Lung microvascular endothelial cell (primary cell): ENCODE results near the gene TMEM220. TPM values are rescaled to one million over a fixed set of nuclear protein-coding genes. Genes with fewer than 3 reads are reported as not detected.

Source experiments
- DNase-seq, 2 donors: peaks; one replicate each; pipeline versions ENCODE4 v3.0.0 to v3.0.0-alpha.2; 2010; ENCODE audit warnings: low read depth in 2 of 2
- total RNA-seq: library from RNA; depleted of rRNA; stranded (reverse); fragments of >200 nt; gene quantifications from 2 replicates; pipeline ENCODE4 v1.2.1, GENCODE V29; 2014

The TMEM220 gene
- 1.1 and 2.4 TPM in 2 replicates for total RNA-seq

GRCh38 chr17:10729334-10730193, at the start of gene TMEM220:
TSS of gene TMEM220 (minus strand) at chr17:10730023. CDS start at chr17:10729851, 172 bp downstream.
- peak; percentile 80 to 83 for DNase-seq

GRCh38 chr17:10779609-10780008, 49.8 kb upstream of the TMEM220 start:
- DNase-seq, result no peak

- DNase-seq, result no peak
Measured at GRCh38 chr17:10777890-10778289, 48.1 kb upstream of the TMEM220 start.

- DNase-seq, result no peak
Measured at GRCh38 chr17:10777131-10777807, 47.4 kb upstream of the TMEM220 start.

- no peak for DNase-seq
Measured at GRCh38 chr17:10776381-10776780, 46.6 kb upstream of the TMEM220 start.

GRCh38 chr17:10775740-10776356, 46.0 kb upstream of the TMEM220 start:
- no peak for DNase-seq

DNA sequence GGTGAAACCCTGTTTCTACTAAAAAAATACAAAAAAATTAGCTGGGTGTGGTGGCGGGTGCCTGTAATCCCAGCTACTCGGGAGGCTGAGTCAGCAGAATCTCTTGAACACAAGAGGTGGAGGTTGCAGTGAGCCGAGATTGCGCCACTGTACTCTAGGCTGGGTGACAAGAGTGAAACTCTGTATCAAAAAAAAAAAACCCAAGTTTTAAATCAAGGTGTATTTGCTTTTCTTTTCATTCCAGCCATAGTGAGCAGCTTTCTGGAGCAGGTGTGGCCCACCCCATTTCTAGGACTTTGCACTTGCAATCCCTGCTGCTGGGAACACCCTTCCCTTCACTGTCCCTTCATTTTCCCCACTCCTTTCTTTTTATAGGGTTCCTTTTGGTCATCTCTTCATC, 45.2 kb upstream of the TMEM220 start:
- DNase-seq, result no peak

- DNase-seq, result no peak
Measured at GRCh38 chr17:10773391-10773790, 43.6 kb upstream of the TMEM220 start.

GRCh38 chr17:10772425-10773380, 42.9 kb upstream of the TMEM220 start:
- peak; percentile 22 to 24 for DNase-seq

GRCh38 chr17:10771148-10771547, 41.3 kb upstream of the TMEM220 start:
- DNase-seq, result no peak

DNA sequence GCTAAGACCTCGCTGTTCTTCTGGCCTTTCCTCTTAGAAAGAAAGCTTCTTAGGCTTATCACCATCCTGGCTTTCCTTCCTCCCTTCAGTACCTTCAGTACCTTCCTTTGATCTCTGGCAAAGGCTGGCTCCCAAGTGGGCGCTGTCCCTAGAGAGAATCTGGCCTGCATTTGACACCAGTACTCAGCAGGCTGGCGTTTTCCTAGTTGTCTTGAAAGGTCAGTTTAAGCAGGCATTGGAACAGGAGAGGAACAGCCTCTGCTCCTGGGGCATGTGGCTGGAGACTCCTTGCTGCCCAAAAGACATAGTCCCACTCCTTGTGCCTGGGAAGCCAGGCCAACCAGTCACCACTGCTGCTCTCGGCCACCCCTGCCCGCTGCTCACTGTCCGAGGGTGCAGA, 40.0 kb upstream of the TMEM220 start:
- no peak for DNase-seq

GRCh38 chr17:10768750-10769251, 39.0 kb upstream of the TMEM220 start:
- DNase-seq, result peak; percentile 31 to 37

GRCh38 chr17:10767232-10767631, 37.4 kb upstream of the TMEM220 start:
- no peak for DNase-seq

DNA sequence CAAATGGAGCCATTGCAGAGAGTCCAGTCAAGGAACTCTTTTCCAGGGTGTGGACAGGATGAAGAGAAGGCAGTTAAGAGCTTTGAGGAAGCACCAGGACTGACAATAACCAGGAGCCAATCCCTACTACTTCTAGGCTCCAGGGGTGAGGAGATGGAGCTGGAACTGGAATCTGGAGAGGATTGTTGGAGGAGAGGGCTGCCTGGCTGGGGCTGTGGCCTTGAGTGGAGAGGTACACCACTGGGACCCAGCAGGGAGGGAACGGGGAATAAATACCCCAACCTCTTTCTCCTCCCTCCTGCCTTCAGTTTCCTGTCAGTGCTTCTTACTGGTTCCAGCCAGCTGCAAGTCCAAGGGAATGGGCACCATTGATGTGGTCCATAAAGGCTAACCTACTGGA, 32.2 kb upstream of the TMEM220 start:
- DNase-seq, result no peak

- DNase-seq, result no peak
Measured at GRCh38 chr17:10761281-10761680, 31.5 kb upstream of the TMEM220 start.

DNA sequence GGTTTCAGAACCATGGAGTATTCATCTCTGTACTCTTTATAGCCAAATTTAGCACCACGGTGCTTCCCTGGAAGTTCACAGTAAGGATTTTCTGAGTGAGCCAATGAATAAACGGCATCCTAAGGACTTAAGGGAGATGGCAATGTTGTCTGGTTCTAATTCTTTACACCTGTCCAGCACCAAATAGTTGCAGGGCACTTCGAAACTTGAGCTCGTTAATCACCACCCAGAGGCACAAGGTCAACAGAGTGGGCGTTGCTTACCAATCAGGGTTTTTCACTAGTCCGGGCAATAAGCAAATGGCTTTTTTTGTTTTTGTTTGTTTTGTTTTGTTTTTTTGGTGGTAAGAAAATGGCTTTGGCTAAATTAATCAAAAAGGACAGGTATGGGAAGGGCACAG, 28.2 kb upstream of the TMEM220 start:
- no peak for DNase-seq

GRCh38 chr17:10757647-10758046, 27.8 kb upstream of the TMEM220 start:
- DNase-seq, result no peak

DNA sequence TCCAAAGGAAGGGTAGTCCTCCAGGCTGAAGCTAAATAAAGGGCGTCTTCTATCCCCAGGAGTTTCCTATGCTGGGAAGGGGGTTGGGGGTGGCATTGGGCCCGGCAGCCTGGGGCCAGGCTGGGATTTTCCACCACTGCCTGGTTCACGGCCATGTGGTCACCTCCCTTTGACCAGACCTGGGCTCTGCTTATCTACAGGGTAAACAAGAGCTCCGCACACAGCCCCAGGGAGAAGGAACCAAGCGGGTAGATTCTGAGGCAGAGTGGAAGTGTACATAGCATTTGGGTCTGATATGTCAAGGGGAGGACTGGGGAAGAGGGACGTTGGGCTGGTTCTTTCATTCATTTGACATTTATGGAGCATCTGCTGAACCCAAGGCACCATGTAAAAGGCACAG, 27.2 kb upstream of the TMEM220 start:
- no peak for DNase-seq

GRCh38 chr17:10756619-10757018, 26.8 kb upstream of the TMEM220 start:
- DNase-seq, result no peak

DNA sequence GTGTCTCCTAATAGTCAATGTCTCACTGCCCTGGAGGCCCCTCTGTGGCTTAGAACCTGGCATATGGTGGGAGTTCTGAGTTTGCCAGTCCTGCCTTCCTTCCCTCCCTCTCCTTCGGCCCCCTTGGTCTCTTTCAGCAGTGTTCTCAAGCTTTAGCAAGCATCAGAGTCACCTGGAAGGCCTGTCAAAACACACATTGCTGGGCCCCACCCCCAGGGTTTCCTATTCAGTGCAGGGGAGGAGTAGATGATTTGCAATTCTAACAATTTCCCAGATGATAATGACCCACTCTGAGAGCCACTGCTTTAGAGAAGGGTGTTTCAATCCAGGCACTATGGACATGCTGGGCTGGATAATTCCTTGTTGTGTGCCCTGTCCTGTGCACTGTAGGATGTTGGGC, 26.4 kb upstream of the TMEM220 start:
- no peak for DNase-seq

GRCh38 chr17:10755592-10756127, 25.8 kb upstream of the TMEM220 start:
- DNase-seq, result no peak
